Neural cell (in vitro differentiated cells): ENCODE measurements around the gene ELK4. TPM values are rescaled to one million over a fixed set of nuclear protein-coding genes. Genes with fewer than 3 reads are reported as not detected.

ENCODE experiments used
- H2AFZ ChIP-seq: fragments of 200-600, 300-800 bp; sonication (generic), shearing (Covaris generic); 2 replicates; pipeline ENCODE4 v1.6.0; 2014; ENCODE audit warnings: low read depth, mild to moderate bottlenecking, antibody characterized with exemption, low read length, moderate library complexity
- H3F3A ChIP-seq: fragments of 200-600 bp; shearing (Covaris generic); 2 replicates; pipeline ENCODE4 v1.6.1; 2016; ENCODE audit warnings: mild to moderate bottlenecking, moderate library complexity, mixed read lengths, antibody characterized with exemption, low read length; ENCODE audit not compliant: insufficient read depth, poor library complexity, severe bottlenecking
- H3K27ac ChIP-seq: fragments of 200-600, 300-800 bp; sonication (generic), shearing (Covaris generic); 2 replicates; pipeline ENCODE4 v1.5.1; 2014; ENCODE audit warnings: mild to moderate bottlenecking, low read length, moderate library complexity
- H3K27me3 ChIP-seq: fragments of 300-800, 200-600 bp; sonication (generic), shearing (Covaris generic); 2 replicates; pipeline ENCODE4 v1.6.0; 2014; ENCODE audit warnings: mild to moderate bottlenecking, low read depth, low read length, moderate library complexity; ENCODE audit not compliant: insufficient read depth
- H3K36me3 ChIP-seq: fragments of 300-800, 200-600 bp; sonication (generic), shearing (Covaris generic); 2 replicates; pipeline ENCODE4 v1.5.1; 2014; ENCODE audit warnings: mild to moderate bottlenecking, antibody characterized with exemption, low read length, moderate library complexity; ENCODE audit not compliant: insufficient read depth
- H3K4me2 ChIP-seq: fragments of 300-800, 200-600 bp; sonication (generic), shearing (Covaris generic); 2 replicates; pipeline ENCODE4 v1.6.0; 2014; ENCODE audit warnings: mild to moderate bottlenecking, low read length
- H3K4me3 ChIP-seq: fragments of 300-800, 200-600 bp; sonication (generic), shearing (Covaris generic); 2 replicates; pipeline ENCODE4 v1.5.1; 2014; ENCODE audit warnings: mild to moderate bottlenecking, low read length, moderate library complexity
- H3K79me2 ChIP-seq: fragments of 200-600 bp; shearing (Covaris generic); replicated peaks from 2 replicates; pipeline ENCODE4 v1.6.0; 2014; ENCODE audit warnings: mild to moderate bottlenecking, low read length, moderate library complexity; ENCODE audit not compliant: insufficient read depth
- H3K9ac ChIP-seq: fragments of 300-800, 200-600 bp; sonication (generic), shearing (Covaris generic); 2 replicates; pipeline ENCODE4 v1.6.1; 2016; ENCODE audit warnings: mild to moderate bottlenecking, low read length, mixed read lengths
- H3K9me2 ChIP-seq: fragments of 200-600 bp; shearing (Covaris generic); 2 replicates; pipeline ENCODE4 v1.6.1; 2016; ENCODE audit warnings: mild to moderate bottlenecking, low read length, mixed read lengths; ENCODE audit not compliant: insufficient read depth
- H3K9me3 ChIP-seq: fragments of 200-600, 300-800 bp; sonication (generic), shearing (Covaris generic); 2 replicates; pipeline ENCODE4 v1.6.1; 2016; ENCODE audit warnings: mild to moderate bottlenecking, mixed run types, low read length, moderate library complexity, mixed read lengths
- H4K20me1 ChIP-seq: fragments of 200-600 bp; shearing (Covaris generic); 2 replicates; pipeline ENCODE4 v1.6.1; 2016; ENCODE audit warnings: mild to moderate bottlenecking, mixed run types; ENCODE audit not compliant: insufficient read depth
- CTCF ChIP-seq: fragments of 450-650 bp; IDR thresholded peaks from 2 replicates; pipeline ENCODE4 v1.5.1; 2014; ENCODE audit warnings: antibody characterized with exemption, mild to moderate bottlenecking, moderate library complexity; ENCODE audit not compliant: poor library complexity, severe bottlenecking
- EP300 ChIP-seq: fragments of 450-650 bp; conservative IDR thresholded peaks from 2 replicates; pipeline ENCODE4 v1.6.1; 2014; ENCODE audit warnings: antibody characterized with exemption, mild to moderate bottlenecking, moderate library complexity; ENCODE audit not compliant: poor library complexity, severe bottlenecking
- EZH2 ChIP-seq: fragments of 200-600, 300-800 bp; shearing (Covaris generic), sonication (generic); IDR thresholded peaks from 2 replicates; pipeline ENCODE4 v1.6.1; 2014; ENCODE audit warnings: antibody characterized with exemption, low read length, borderline replicate concordance, mild to moderate bottlenecking; ENCODE audit not compliant: insufficient read depth, poor library complexity, severe bottlenecking
- MXI1 ChIP-seq: fragments of 450-650 bp; conservative IDR thresholded peaks from 2 replicates; pipeline ENCODE4 v1.6.1; 2014; ENCODE audit warnings: antibody characterized with exemption, mild to moderate bottlenecking; ENCODE audit not compliant: poor library complexity, severe bottlenecking
- POLR2AphosphoS5 ChIP-seq: IDR thresholded peaks from 2 replicates; pipeline ENCODE4 v1.6.1; 2012
- RAD21 ChIP-seq: fragments of 450-650 bp; conservative IDR thresholded peaks from 2 replicates; pipeline ENCODE4 v1.6.1; 2014; ENCODE audit warnings: antibody characterized with exemption, mild to moderate bottlenecking, moderate library complexity
- REST ChIP-seq: IDR thresholded peaks from 2 replicates; pipeline ENCODE4 v1.6.1; 2012; ENCODE audit warnings: borderline replicate concordance
- TAF1 ChIP-seq: IDR thresholded peaks from 2 replicates; pipeline ENCODE4 v1.6.1; 2012; ENCODE audit warnings: low read depth
- polyA plus RNA-seq: library from polyadenylated mRNA; depleted of rRNA; stranded (reverse); fragments of >200 nt; gene quantifications from 2 replicates; pipeline ENCODE4 v1.2.3, GENCODE V29; 2014

The ELK4 gene
- polyA plus RNA-seq, 1 donor from 2014 or later: 10.0 TPM

GRCh38 chr1:205662791-205663190, 31.0 kb upstream of the ELK4 start:
- Histone ChIP-seq H3K4me2 (no peak overlapping the region), H2AFZ (no peak overlapping the region), H3K27ac (no peak overlapping the region), H3K4me3 (no peak overlapping the region), H4K20me1 (no peaks in the 10 kb centered on the region), H3K79me2 (no peaks in the 10 kb centered on the region), H3F3A (no peaks in the 10 kb centered on the region), H3K9ac (no peak overlapping the region), H3K36me3 (no peaks in the 10 kb centered on the region), H3K9me3 (no peaks in the 10 kb centered on the region), H3K9me2 (no peaks in the 10 kb centered on the region), H3K27me3 (no peaks in the 10 kb centered on the region)
- no peak for TF ChIP-seq RAD21
- TF ChIP-seq CTCF: no peak
- no peak for TF ChIP-seq MXI1
- no peak for TF ChIP-seq POLR2AphosphoS5
- TF ChIP-seq TAF1: no peak
- TF ChIP-seq EZH2: no peak

GRCh38 chr1:205662135-205662738, 30.4 kb upstream of the ELK4 start:
- Histone ChIP-seq H3K36me3 (no peaks in the 10 kb centered on the region), H3K27ac (no peak overlapping the region), H3K27me3 (no peaks in the 10 kb centered on the region), H3K9me2 (no peaks in the 10 kb centered on the region), H3K9me3 (no peaks in the 10 kb centered on the region), H4K20me1 (no peaks in the 10 kb centered on the region), H3F3A (no peaks in the 10 kb centered on the region), H3K9ac (no peak overlapping the region), H2AFZ (no peak overlapping the region), H3K4me3 (no peak overlapping the region), H3K79me2 (no peaks in the 10 kb centered on the region), H3K4me2 (no peak overlapping the region)
- TF ChIP-seq CTCF (no peak), EP300 (no peak), MXI1 (no peak), RAD21 (no peak), REST (no peak)
